22Rv1 (cell line): ENCODE data around the gene TMEM43.

Experiments
- ZFX ChIP-seq: fragments of 450-650 bp; IDR thresholded peaks from 2 replicates; pipeline ENCODE4 v1.6.1; 2017; ENCODE audit warnings: antibody characterized with exemption, borderline replicate concordance
- TF ChIP-seq, protein P1 (sequence below): fragments of 450-650 bp; IDR thresholded peaks from 2 replicates; pipeline ENCODE4 v1.5.1; 2017; ENCODE audit warnings: mild to moderate bottlenecking

DNA sequence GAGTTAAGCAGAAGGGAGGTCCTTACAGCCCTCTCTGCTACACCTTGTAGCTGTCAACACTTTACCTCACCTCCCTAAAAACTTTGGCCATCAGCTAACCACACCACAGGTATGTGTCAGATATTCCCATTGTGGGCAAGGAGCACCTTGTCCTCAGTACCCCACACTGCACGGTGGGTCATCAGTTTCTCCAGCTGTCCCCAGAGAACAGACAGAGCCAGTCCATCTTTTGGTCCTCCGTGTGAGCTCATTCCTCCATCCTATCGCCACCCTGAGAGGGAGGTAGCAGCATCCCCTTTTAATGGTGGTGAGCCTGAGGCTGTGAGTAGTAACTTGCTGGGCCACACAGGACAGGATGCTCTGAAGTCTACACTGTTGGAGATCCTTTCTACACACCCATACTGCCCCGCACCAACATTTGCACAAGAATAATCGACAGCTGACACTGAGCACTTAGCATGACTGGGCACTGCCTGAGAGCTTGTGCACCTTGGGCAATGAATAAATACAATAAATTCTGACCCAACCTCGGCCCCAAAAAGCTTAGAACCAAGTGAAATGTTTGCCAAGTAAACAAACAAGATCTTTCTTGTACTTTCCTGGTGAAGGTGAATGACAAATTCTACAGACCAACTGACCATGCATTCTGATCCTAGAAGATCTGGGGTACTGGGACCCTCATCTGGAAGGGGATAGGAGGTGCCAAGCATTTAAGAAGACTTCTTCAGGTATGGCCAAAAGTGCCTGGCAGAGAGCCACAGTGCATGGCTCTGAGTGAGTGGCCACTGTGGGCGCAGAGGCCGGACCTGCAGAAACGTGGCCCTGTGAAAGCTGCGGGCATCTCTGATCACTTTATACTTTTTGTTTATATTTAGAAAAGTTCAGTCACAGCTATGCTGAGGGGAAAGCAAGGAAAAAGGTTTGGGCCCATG, 7.1 kb upstream of the TMEM43 start:
- TF ChIP-seq, protein P1, sequence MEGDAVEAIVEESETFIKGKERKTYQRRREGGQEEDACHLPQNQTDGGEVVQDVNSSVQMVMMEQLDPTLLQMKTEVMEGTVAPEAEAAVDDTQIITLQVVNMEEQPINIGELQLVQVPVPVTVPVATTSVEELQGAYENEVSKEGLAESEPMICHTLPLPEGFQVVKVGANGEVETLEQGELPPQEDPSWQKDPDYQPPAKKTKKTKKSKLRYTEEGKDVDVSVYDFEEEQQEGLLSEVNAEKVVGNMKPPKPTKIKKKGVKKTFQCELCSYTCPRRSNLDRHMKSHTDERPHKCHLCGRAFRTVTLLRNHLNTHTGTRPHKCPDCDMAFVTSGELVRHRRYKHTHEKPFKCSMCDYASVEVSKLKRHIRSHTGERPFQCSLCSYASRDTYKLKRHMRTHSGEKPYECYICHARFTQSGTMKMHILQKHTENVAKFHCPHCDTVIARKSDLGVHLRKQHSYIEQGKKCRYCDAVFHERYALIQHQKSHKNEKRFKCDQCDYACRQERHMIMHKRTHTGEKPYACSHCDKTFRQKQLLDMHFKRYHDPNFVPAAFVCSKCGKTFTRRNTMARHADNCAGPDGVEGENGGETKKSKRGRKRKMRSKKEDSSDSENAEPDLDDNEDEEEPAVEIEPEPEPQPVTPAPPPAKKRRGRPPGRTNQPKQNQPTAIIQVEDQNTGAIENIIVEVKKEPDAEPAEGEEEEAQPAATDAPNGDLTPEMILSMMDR: no peak
- TF ChIP-seq ZFX: no peak
